ENCODE data around the gene FNDC10.

Gene FNDC10

DNA sequence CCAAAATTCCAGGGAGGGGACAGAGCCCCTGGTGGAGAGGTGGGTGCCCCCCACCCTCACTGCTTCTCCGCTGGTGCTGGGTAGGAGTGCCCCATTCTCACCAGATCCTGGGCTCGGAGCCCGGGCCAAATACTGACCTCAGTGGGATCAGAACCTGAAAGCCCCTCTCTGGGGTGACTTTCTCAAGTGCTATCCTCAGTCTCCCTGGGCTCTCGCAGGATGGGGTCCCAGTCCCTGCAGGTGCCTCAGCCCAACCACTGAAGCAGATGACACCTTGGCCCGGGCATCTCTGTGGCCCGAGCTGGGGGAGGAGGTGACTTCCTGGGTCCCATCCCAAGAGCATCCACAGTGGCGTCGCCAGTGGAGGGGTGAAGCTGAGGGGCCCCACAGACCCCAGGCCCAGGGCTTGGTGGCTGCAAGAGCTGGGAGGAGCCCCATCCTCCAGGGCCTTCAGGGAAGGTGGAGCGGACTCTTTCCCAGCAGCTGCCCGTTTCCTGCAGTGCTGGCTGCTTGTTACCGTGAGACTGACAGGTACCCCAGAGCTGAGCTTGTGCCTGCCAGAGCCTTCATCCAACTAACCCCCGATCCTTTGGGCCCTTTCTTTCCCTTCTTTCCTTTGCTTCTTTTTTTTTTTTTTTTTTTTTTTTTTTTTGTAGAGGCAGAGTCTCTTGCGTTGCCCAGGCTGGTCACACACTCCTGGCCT is 3.9 kb upstream of the FNDC10 start:
- no peaks in the 10 kb centered on the region for H3K9me2 ChIP-seq (replicated peaks; ENCODE audit: insufficient read depth, low read length)
- H2AFZ ChIP-seq (ENCODE audit: low read depth, low read length, severe bottlenecking), result no peak overlapping the region
- H3K4me3 ChIP-seq (ENCODE audit: insufficient read depth, low read length, poor library complexity, severe bottlenecking), result no peak overlapping the region
- no peak overlapping the region for H3K27ac ChIP-seq (ENCODE audit: low read depth, low read length)
- H3F3A ChIP-seq (ENCODE audit: insufficient read depth), result no peaks in the 10 kb centered on the region
- no peak overlapping the region for H3K4me2 ChIP-seq (ENCODE audit: low read depth, low read length, poor library complexity, severe bottlenecking)
- no peaks in the 10 kb centered on the region for H3K9me3 ChIP-seq (ENCODE audit: insufficient read depth, low read length)
- H3K79me2 ChIP-seq (ENCODE audit: insufficient read depth, low read length), result no peaks in the 10 kb centered on the region
- no peaks in the 10 kb centered on the region for H3K36me3 ChIP-seq (ENCODE audit: low read length)
- TF ChIP-seq EZH2phosphoT487 (conservative IDR thresholded peaks at IDR 0.05; ENCODE audit: low read length), result no peak
- TF ChIP-seq, protein P1, sequence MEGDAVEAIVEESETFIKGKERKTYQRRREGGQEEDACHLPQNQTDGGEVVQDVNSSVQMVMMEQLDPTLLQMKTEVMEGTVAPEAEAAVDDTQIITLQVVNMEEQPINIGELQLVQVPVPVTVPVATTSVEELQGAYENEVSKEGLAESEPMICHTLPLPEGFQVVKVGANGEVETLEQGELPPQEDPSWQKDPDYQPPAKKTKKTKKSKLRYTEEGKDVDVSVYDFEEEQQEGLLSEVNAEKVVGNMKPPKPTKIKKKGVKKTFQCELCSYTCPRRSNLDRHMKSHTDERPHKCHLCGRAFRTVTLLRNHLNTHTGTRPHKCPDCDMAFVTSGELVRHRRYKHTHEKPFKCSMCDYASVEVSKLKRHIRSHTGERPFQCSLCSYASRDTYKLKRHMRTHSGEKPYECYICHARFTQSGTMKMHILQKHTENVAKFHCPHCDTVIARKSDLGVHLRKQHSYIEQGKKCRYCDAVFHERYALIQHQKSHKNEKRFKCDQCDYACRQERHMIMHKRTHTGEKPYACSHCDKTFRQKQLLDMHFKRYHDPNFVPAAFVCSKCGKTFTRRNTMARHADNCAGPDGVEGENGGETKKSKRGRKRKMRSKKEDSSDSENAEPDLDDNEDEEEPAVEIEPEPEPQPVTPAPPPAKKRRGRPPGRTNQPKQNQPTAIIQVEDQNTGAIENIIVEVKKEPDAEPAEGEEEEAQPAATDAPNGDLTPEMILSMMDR (IDR thresholded peaks at IDR 0.05; ENCODE audit: insufficient read depth, low read length, poor library complexity, severe bottlenecking), result no peak
- H3K9ac ChIP-seq (ENCODE audit: low read length), result no peak overlapping the region
- no peaks in the 10 kb centered on the region for H3K27me3 ChIP-seq (ENCODE audit: low read length)
- H4K20me1 ChIP-seq (ENCODE audit: low read depth, low read length), result no peaks in the 10 kb centered on the region

DNA sequence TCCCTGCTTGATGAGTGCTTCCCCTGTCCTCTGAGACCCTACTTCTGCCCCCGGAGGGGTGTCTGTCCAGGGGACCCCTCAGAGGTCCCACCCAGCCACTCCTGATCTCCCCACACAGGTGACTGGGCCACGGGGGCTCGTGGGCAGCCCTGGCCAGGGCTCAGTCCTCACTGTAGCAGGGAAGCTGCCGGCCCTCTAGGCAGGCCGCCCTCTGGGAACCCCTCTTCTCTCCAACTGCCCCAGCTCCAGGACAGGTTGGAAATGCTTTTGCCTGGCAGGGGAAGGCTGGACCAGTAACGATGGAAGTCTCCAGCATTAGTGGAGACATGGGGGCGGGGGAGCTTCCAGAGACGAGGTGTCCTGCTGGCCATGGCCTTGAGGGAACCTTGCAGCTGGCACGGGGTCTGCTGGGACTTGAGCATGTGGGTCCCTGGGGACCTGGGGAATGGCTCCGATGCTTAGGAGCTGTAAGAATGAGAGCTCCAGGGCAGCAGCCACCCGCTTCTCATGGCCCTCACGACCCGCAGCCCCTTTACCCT is 3.1 kb upstream of the FNDC10 start:
- Histone ChIP-seq H4K20me1 (ENCODE audit: low read depth, low read length) (no peaks in the 10 kb centered on the region), H3K4me2 (ENCODE audit: low read depth, low read length, poor library complexity, severe bottlenecking) (no peak overlapping the region), H3K9me3 (ENCODE audit: insufficient read depth, low read length) (no peaks in the 10 kb centered on the region), H3K9ac (ENCODE audit: low read length) (no peak overlapping the region), H3K27me3 (ENCODE audit: low read length) (no peaks in the 10 kb centered on the region), H3K27ac (ENCODE audit: low read depth, low read length) (no peak overlapping the region), H3K4me3 (ENCODE audit: insufficient read depth, low read length, poor library complexity, severe bottlenecking) (no peak overlapping the region), H3K9me2 (replicated peaks; ENCODE audit: insufficient read depth, low read length) (no peaks in the 10 kb centered on the region), H3K79me2 (ENCODE audit: insufficient read depth, low read length) (no peaks in the 10 kb centered on the region), H3K36me3 (ENCODE audit: low read length) (no peaks in the 10 kb centered on the region), H3F3A (ENCODE audit: insufficient read depth) (no peaks in the 10 kb centered on the region), H2AFZ (ENCODE audit: low read depth, low read length, severe bottlenecking) (no peak overlapping the region)
- TF ChIP-seq, protein P1 (IDR thresholded peaks at IDR 0.05; ENCODE audit: insufficient read depth, low read length, poor library complexity, severe bottlenecking), result no peak
- TF ChIP-seq EZH2phosphoT487 (conservative IDR thresholded peaks at IDR 0.05; ENCODE audit: low read length), result no peak

DNA sequence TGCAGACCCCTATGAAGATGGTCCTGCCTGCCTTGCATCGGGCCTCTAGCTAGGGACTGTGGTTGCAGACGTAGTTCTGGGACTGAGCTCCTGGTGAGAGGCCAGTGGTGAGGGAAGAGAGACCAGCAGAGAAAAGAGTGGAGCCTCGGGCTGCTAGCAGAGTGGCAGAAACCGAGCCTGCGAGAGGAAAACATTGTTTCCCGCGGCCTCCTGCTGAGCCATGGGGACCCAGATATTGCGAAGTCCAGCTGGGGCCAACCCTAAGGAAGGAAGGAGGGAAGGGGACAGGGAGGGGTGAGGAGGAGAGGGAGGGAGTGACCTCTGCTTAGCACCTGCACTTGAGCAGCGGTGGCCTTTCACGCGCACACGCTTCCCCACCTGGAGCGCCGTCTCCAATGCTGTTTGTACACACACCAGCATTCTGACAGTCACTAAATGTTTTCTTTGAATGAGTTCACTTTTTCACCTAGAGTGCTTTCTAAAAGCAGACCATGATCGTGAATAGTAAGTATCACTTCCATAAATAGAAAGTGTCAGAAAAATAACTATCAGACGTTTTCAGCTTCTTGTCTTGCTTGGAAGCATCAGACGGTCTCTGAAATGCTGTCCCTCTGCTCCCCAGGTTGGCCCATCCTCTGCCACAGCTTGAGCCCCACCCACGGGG is 2.5 kb upstream of the FNDC10 start:
- Histone ChIP-seq H2AFZ (ENCODE audit: low read depth, low read length, severe bottlenecking) (no peak overlapping the region), H3K9ac (ENCODE audit: low read length) (no peak overlapping the region), H3K27me3 (ENCODE audit: low read length) (no peaks in the 10 kb centered on the region), H3K4me3 (ENCODE audit: insufficient read depth, low read length, poor library complexity, severe bottlenecking) (no peak overlapping the region), H3F3A (ENCODE audit: insufficient read depth) (no peaks in the 10 kb centered on the region), H3K36me3 (ENCODE audit: low read length) (no peaks in the 10 kb centered on the region), H3K79me2 (ENCODE audit: insufficient read depth, low read length) (no peaks in the 10 kb centered on the region), H4K20me1 (ENCODE audit: low read depth, low read length) (no peaks in the 10 kb centered on the region), H3K9me2 (replicated peaks; ENCODE audit: insufficient read depth, low read length) (no peaks in the 10 kb centered on the region), H3K9me3 (ENCODE audit: insufficient read depth, low read length) (no peaks in the 10 kb centered on the region), H3K27ac (ENCODE audit: low read depth, low read length) (no peak overlapping the region), H3K4me2 (ENCODE audit: low read depth, low read length, poor library complexity, severe bottlenecking) (no peak overlapping the region)
- TF ChIP-seq EZH2phosphoT487 (conservative IDR thresholded peaks at IDR 0.05; ENCODE audit: low read length), result no peak
- TF ChIP-seq, protein P1 (IDR thresholded peaks at IDR 0.05; ENCODE audit: insufficient read depth, low read length, poor library complexity, severe bottlenecking), result no peak
